Trophoblast cell (in vitro differentiated cells and primary cell): ENCODE measurements around the gene XYLT2.

Source experiments
- DNase-seq, 2 donors: peaks; one replicate each; pipeline ENCODE4 v3.0.0-alpha.2; 2016
- H2AFZ ChIP-seq: 2 replicates; pipeline ENCODE4 v1.6.1; 2013; ENCODE audit warnings: low read length, moderate library complexity, mild to moderate bottlenecking; ENCODE audit not compliant: insufficient read depth, poor library complexity
- H2AK5ac ChIP-seq: 2 replicates; pipeline ENCODE4 v1.6.1; 2013; ENCODE audit warnings: mild to moderate bottlenecking, low read length
- H2BK120ac ChIP-seq: 2 replicates; pipeline ENCODE4 v1.6.1; 2013; ENCODE audit warnings: low read length, mild to moderate bottlenecking, moderate library complexity; ENCODE audit not compliant: insufficient read depth, poor library complexity
- H2BK12ac ChIP-seq: 2 replicates; pipeline ENCODE4 v1.6.1; 2013; ENCODE audit warnings: mild to moderate bottlenecking, low read length, moderate library complexity
- H2BK5ac ChIP-seq: 2 replicates; pipeline ENCODE4 v1.6.1; 2013; ENCODE audit warnings: low read length, low read depth, moderate library complexity, mild to moderate bottlenecking; ENCODE audit not compliant: poor library complexity
- H3K14ac ChIP-seq: 2 replicates; pipeline ENCODE4 v1.6.1; 2013; ENCODE audit warnings: mild to moderate bottlenecking, low read length
- H3K18ac ChIP-seq: 2 replicates; pipeline ENCODE4 v1.6.1; 2013; ENCODE audit warnings: mild to moderate bottlenecking, low read length
- H3K23ac ChIP-seq: 2 replicates; pipeline ENCODE4 v1.6.1; 2013; ENCODE audit warnings: low read length
- H3K27ac ChIP-seq: 2 replicates; pipeline ENCODE4 v1.5.1; 2013; ENCODE audit warnings: low read depth, mild to moderate bottlenecking, inconsistent platforms, low read length, moderate library complexity
- H3K27me3 ChIP-seq: 2 replicates; pipeline ENCODE4 v1.6.1; 2013; ENCODE audit warnings: inconsistent platforms, mild to moderate bottlenecking, low read length, moderate library complexity; ENCODE audit not compliant: insufficient read depth
- H3K36me3 ChIP-seq, 2 experiments: 1 replicate in 1 of 2; 2 replicates in 1 of 2; pipeline ENCODE4 v1.6.1; 2013; ENCODE audit warnings: low read length in 2 of 2, mild to moderate bottlenecking in 2 of 2, moderate library complexity in 1 of 2; ENCODE audit not compliant: insufficient read depth in 2 of 2, control insufficient read depth in 1 of 2
- H3K4ac ChIP-seq: 2 replicates; pipeline ENCODE4 v1.6.1; 2013; ENCODE audit warnings: low read depth, mild to moderate bottlenecking, low read length, moderate library complexity
- H3K4me1 ChIP-seq, 2 experiments: 1 replicate in 1 of 2; 2 replicates in 1 of 2; pipeline ENCODE4 v1.6.1; 2013; ENCODE audit warnings: low read length in 2 of 2, mild to moderate bottlenecking in 2 of 2, moderate library complexity in 1 of 2; ENCODE audit not compliant: insufficient read depth in 2 of 2, control insufficient read depth in 1 of 2
- H3K4me2 ChIP-seq: 2 replicates; pipeline ENCODE4 v1.6.1; 2013; ENCODE audit warnings: inconsistent platforms, mild to moderate bottlenecking, low read length, moderate library complexity
- H3K4me3 ChIP-seq: 2 replicates; pipeline ENCODE4 v1.5.1; 2013; ENCODE audit warnings: mild to moderate bottlenecking, low read depth, low read length, inconsistent platforms
- H3K79me1 ChIP-seq: one replicate; pipeline ENCODE4 v1.6.1; 2013; ENCODE audit warnings: low read length
- H3K79me2 ChIP-seq: 2 replicates; pipeline ENCODE4 v1.6.1; 2013; ENCODE audit warnings: low read length, mild to moderate bottlenecking; ENCODE audit not compliant: control insufficient read depth, insufficient read depth, poor library complexity
- H3K9ac ChIP-seq: 2 replicates; pipeline ENCODE4 v1.6.1; 2013; ENCODE audit warnings: mild to moderate bottlenecking, low read length
- H3K9me3 ChIP-seq: 2 replicates; pipeline ENCODE4 v1.6.1; 2013; ENCODE audit warnings: low read depth, mild to moderate bottlenecking, control low read depth, inconsistent platforms, low read length; ENCODE audit not compliant: insufficient read depth
- H4K12ac ChIP-seq: 2 replicates; pipeline ENCODE4 v1.6.1; 2013; ENCODE audit warnings: low read depth, mild to moderate bottlenecking, low read length, moderate library complexity
- H4K8ac ChIP-seq: 2 replicates; pipeline ENCODE4 v1.6.1; 2013; ENCODE audit warnings: low read depth, mild to moderate bottlenecking, low read length, moderate library complexity
- H4K91ac ChIP-seq: one replicate; pipeline ENCODE4 v1.6.1; 2013; ENCODE audit warnings: low read depth, mild to moderate bottlenecking, low read length, moderate library complexity
- WGBS: extraction: QIAGEN DNeasy Blood & Tissue Kit; methylation state at CpG from one replicate; pipeline ENCODE4 v1.1.7; 2013; ENCODE audit warnings: missing lambda C conversion rate; ENCODE audit not compliant: insufficient read length, insufficient coverage; ENCODE audit errors: extremely low coverage; 5-methylcytosine and 5-hydroxymethylcytosine counted together

Gene XYLT2

GRCh38 chr17:50359998-50360461 is 14.1 kb downstream of the XYLT2 start:
- Histone ChIP-seq H3K18ac (no peak overlapping the region), H3K27ac (no peak overlapping the region), H2AFZ (no peak overlapping the region), H3K27me3 (no peaks in the 10 kb centered on the region), H3K36me3 (peaks cover 42 to 53% of the 10 kb centered on the region in 2 experiments), H3K79me2 (no peaks in the 10 kb centered on the region), H3K4me3 (no peak overlapping the region), H3K4ac (no peak overlapping the region), H4K8ac (no peak overlapping the region), H3K9me3 (peaks cover 2% of the 10 kb centered on the region), H3K14ac (no peak overlapping the region), H2BK12ac (no peak overlapping the region), H3K79me1 (no peaks in the 10 kb centered on the region), H3K4me1 (peaks cover 7 to 18% of the 10 kb centered on the region in 2 experiments), H2BK120ac (no peak overlapping the region), H4K91ac (no peak overlapping the region), H3K23ac (no peak overlapping the region), H3K4me2 (no peak overlapping the region), H3K9ac (no peak overlapping the region), H2BK5ac (no peak overlapping the region), H2AK5ac (no peak overlapping the region), H4K12ac (no peak overlapping the region)
- no CpG with 5 or more reads among the region's 14 CpGs for WGBS
- DNase-seq, result no peak

DNA sequence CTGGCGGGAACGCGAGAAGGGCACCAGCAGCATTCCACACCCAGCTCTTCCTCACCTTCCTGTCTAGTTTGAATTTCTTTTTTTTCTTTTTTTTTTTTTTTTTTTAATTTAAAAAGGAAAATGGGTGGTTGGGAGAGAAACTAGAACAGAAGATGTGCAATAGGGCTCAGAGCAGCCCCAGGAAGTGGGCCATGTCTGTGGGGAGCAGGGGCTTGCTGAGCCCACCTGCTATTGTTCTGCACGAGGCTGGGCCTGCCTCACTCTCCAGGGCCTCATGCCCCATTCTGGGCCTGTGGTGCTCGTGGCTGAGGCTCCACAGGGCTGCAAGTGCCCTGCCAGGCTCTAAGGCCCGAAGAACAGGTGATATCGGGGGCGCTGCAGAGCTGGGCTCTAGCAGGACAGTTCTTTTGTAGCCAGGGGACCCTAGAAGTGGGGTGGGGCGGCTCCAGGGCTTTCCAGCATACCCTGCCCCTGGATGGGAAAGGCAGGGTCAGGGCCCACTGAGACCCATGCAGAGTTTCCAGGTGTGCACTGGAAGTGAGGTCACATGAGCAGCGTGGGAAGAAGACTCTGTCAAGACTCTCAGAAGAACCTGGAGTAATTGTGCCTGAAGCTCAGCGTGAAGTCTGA is 14.7 kb downstream of the XYLT2 start:
- no peaks in the 10 kb centered on the region for H3K79me1 ChIP-seq
- H2BK5ac ChIP-seq, result no peak overlapping the region
- H2AFZ ChIP-seq, result no peak overlapping the region
- no peak overlapping the region for H3K4me3 ChIP-seq
- DNase-seq, result no peak
- no peak overlapping the region for H3K4ac ChIP-seq
- H4K12ac ChIP-seq, result no peak overlapping the region
- no peak overlapping the region for H3K9ac ChIP-seq
- H3K4me1 ChIP-seq, result peaks cover 7 to 20% of the 10 kb centered on the region in 2 experiments
- H3K23ac ChIP-seq, result no peak overlapping the region
- no peaks in the 10 kb centered on the region for H3K79me2 ChIP-seq
- H3K14ac ChIP-seq, result no peak overlapping the region
- no peak overlapping the region for H3K27ac ChIP-seq
- no peak overlapping the region for H4K8ac ChIP-seq
- no peak overlapping the region for H3K4me2 ChIP-seq
- peaks cover 2% of the 10 kb centered on the region for H3K9me3 ChIP-seq
- no CpG with 5 or more reads among the region's 11 CpGs for WGBS
- H4K91ac ChIP-seq, result no peak overlapping the region
- H2BK12ac ChIP-seq, result no peak overlapping the region
- no peak overlapping the region for H2AK5ac ChIP-seq
- H2BK120ac ChIP-seq, result no peak overlapping the region
- H3K36me3 ChIP-seq, result peaks cover 37 to 50% of the 10 kb centered on the region in 2 experiments
- H3K18ac ChIP-seq, result no peak overlapping the region
- no peaks in the 10 kb centered on the region for H3K27me3 ChIP-seq

GRCh38 chr17:50361561-50362480 is 15.9 kb downstream of the XYLT2 start:
- Histone ChIP-seq H3K18ac (no peak overlapping the region), H4K12ac (no peak overlapping the region), H3K9ac (no peak overlapping the region), H3K27ac (no peak overlapping the region), H3K4me1 (peaks cover 7 to 20% of the 10 kb centered on the region in 2 experiments), H3K27me3 (no peaks in the 10 kb centered on the region), H3K4me2 (no peak overlapping the region), H3K23ac (no peak overlapping the region), H3K36me3 (peaks cover 37 to 49% of the 10 kb centered on the region in 2 experiments), H3K9me3 (no peaks in the 10 kb centered on the region), H3K4ac (no peak overlapping the region), H2AK5ac (no peak overlapping the region), H2BK5ac (no peak overlapping the region), H3K79me2 (no peaks in the 10 kb centered on the region), H2AFZ (no peak overlapping the region), H4K8ac (no peak overlapping the region), H4K91ac (no peak overlapping the region), H3K79me1 (no peaks in the 10 kb centered on the region), H3K4me3 (no peak overlapping the region), H2BK120ac (no peak overlapping the region), H2BK12ac (no peak overlapping the region), H3K14ac (no peak overlapping the region)
- no CpG with 5 or more reads among the region's 11 CpGs for WGBS
- DNase-seq, result peak; percentile 40 to 64

GRCh38 chr17:50362661-50363060 is 16.7 kb downstream of the XYLT2 start:
- no peak overlapping the region for H2AK5ac ChIP-seq
- peaks cover 39 to 51% of the 10 kb centered on the region in 2 experiments for H3K36me3 ChIP-seq
- no peaks in the 10 kb centered on the region for H3K79me2 ChIP-seq
- no peak overlapping the region for H3K23ac ChIP-seq
- H3K9ac ChIP-seq, result no peak overlapping the region
- WGBS, result no CpG with 5 or more reads among the region's 7 CpGs
- H3K4ac ChIP-seq, result no peak overlapping the region
- no peaks in the 10 kb centered on the region for H3K9me3 ChIP-seq
- no peak overlapping the region for H2BK12ac ChIP-seq
- no peak overlapping the region for H3K4me3 ChIP-seq
- H2BK120ac ChIP-seq, result no peak overlapping the region
- H2BK5ac ChIP-seq, result no peak overlapping the region
- no peak overlapping the region for H4K91ac ChIP-seq
- H4K12ac ChIP-seq, result no peak overlapping the region
- H2AFZ ChIP-seq, result no peak overlapping the region
- H3K4me1 ChIP-seq, result peaks cover 7 to 20% of the 10 kb centered on the region in 2 experiments
- no peak overlapping the region for H3K18ac ChIP-seq
- no peaks in the 10 kb centered on the region for H3K27me3 ChIP-seq
- no peaks in the 10 kb centered on the region for H3K79me1 ChIP-seq
- no peak for DNase-seq
- H3K4me2 ChIP-seq, result no peak overlapping the region
- no peak overlapping the region for H4K8ac ChIP-seq
- no peak overlapping the region for H3K27ac ChIP-seq
- H3K14ac ChIP-seq, result no peak overlapping the region
